GM18517 (cell line): ENCODE data around the gene WNK2.
"Not testable (repeated sequence)": the region's sequence is repeated elsewhere in the genome, so short reads cannot be mapped to it uniquely, and the experiment has no call there.

Experiments
- ATAC-seq: cut with Tn5 transposase; IDR thresholded peaks from one replicate; pipeline ENCODE4 v1.9.1; 2021; ENCODE audit warnings: mild to moderate bottlenecking, moderate library complexity; ENCODE audit not compliant: unreplicated experiment

WNK2 gene

GRCh38 chr9:93233033-93233432 lies 49.1 kb downstream of the WNK2 start:
- ATAC-seq: no peak

GRCh38 chr9:93234600-93234999 lies 50.7 kb downstream of the WNK2 start:
- ATAC-seq: no peak

GRCh38 chr9:93235300-93235960 lies 51.5 kb downstream of the WNK2 start:
- ATAC-seq: no peak

GRCh38 chr9:93236541-93237206 lies 52.7 kb downstream of the WNK2 start:
- ATAC-seq: no peak

- ATAC-seq: no peak
Measured at GRCh38 chr9:93237540-93237939, 53.6 kb downstream of the WNK2 start.

GRCh38 chr9:93238953-93239925 lies 55.3 kb downstream of the WNK2 start:
- no peak for ATAC-seq

GRCh38 chr9:93240891-93241334 lies 57.0 kb downstream of the WNK2 start:
- ATAC-seq: no peak

GRCh38 chr9:93243112-93243511 lies 59.2 kb downstream of the WNK2 start:
- no peak for ATAC-seq

GRCh38 chr9:93244101-93244500 lies 60.2 kb downstream of the WNK2 start:
- ATAC-seq: no peak

- ATAC-seq: no peak
Measured at GRCh38 chr9:93244510-93245436, 60.8 kb downstream of the WNK2 start.

GRCh38 chr9:93245437-93245970 lies 61.6 kb downstream of the WNK2 start:
- ATAC-seq: no peak

GRCh38 chr9:93246111-93246510 lies 62.2 kb downstream of the WNK2 start:
- ATAC-seq: no peak

- ATAC-seq: no peak
Measured at GRCh38 chr9:93246526-93246925, 62.6 kb downstream of the WNK2 start.

GRCh38 chr9:93247099-93247865 lies 63.3 kb downstream of the WNK2 start:
- ATAC-seq: no peak

- no peak for ATAC-seq
Measured at GRCh38 chr9:93247892-93248291, 64.0 kb downstream of the WNK2 start.

GRCh38 chr9:93248386-93249040 lies 64.6 kb downstream of the WNK2 start:
- no peak for ATAC-seq

- no peak for ATAC-seq
Measured at GRCh38 chr9:93250185-93250584, 66.2 kb downstream of the WNK2 start.

GRCh38 chr9:93251309-93251708 lies 67.4 kb downstream of the WNK2 start:
- ATAC-seq: not testable (repeated sequence)
